HepG2 (cell line): ENCODE measurements around the gene SAMD14. TPM values are rescaled to one million over a fixed set of nuclear protein-coding genes. Genes with fewer than 3 reads are reported as not detected.

Experiments
- ATAC-seq: fragments of 200-7000 bp; cut with Tn5 transposase; 3 replicates; pipeline ENCODE4 v1.9.1; 2020; ENCODE audit warnings: mild to moderate bottlenecking, moderate library complexity
- BruUV-seq: library from RNA; stranded (reverse); fragments of 400-500 nt; replicated peaks from 2 replicates; lab custom pipeline; 2021; lab: Mats Ljungman, UMichigan
- CTCF ChIA-PET: fragments of 300-600 bp; formaldehyde crosslinking; extraction: SDS; loops from one replicate; lab custom pipeline; 2021; ENCODE audit warnings: low total read pairs, inconsistent platforms, low intra/inter-chr PET ratio; lab: Yijun Ruan, JAX
- POLR2A ChIA-PET: fragments of 350-600 bp; sonication (Branson Sonifier 250); formaldehyde crosslinking; loops from one replicate; lab custom pipeline; 2020; ENCODE audit warnings: antibody characterized with exemption, inconsistent platforms; lab: Yijun Ruan, JAX
- DNase-seq: peaks from one replicate; pipeline ENCODE4 v3.0.0-alpha.2; 2015; ENCODE audit warnings: low spot score
- FAIRE-seq: peaks from 3 replicates; lab custom pipeline; 2011; peaks lifted over from hg19 to GRCh38; lab: Jason Lieb, UNC
- H2AFZ ChIP-seq: one replicate; pipeline ENCODE4 v1.6.1; 2011; ENCODE audit warnings: low read length, inconsistent platforms
- H3K27ac ChIP-seq: fragments of 300-600 bp; 3 replicates; pipeline ENCODE4 v1.8.0; 2011; ENCODE audit warnings: mixed run types, mild to moderate bottlenecking, mixed read lengths, low read length, inconsistent platforms; ENCODE audit not compliant: insufficient read depth; ENCODE audit errors: extremely low read length
- H3K27me3 ChIP-seq, 2 experiments: fragments of 200-600 bp in 1 of 2; 2 replicates in 1 of 2; 3 replicates in 1 of 2; pipeline versions ENCODE4 v1.6.0 to v1.8.0; 2011; ENCODE audit warnings: low read length in 2 of 2, mild to moderate bottlenecking in 2 of 2, moderate library complexity in 2 of 2, inconsistent platforms in 1 of 2; ENCODE audit not compliant: insufficient read depth in 2 of 2, control insufficient read depth in 1 of 2
- H3K36me3 ChIP-seq, 2 experiments: fragments of 200-600 bp in 1 of 2; replicated peaks in 1 of 2; 2 replicates in 1 of 2; 3 replicates in 1 of 2; pipeline versions ENCODE4 v1.5.1 to v1.8.0; 2011; ENCODE audit warnings: low read length in 2 of 2, inconsistent platforms in 1 of 2; ENCODE audit not compliant: insufficient read depth in 2 of 2, control insufficient read depth in 1 of 2
- H3K4me1 ChIP-seq: 2 replicates; pipeline ENCODE4 v1.5.1; 2012; ENCODE audit warnings: low read length, inconsistent platforms; ENCODE audit not compliant: insufficient read depth
- H3K4me2 ChIP-seq: 2 replicates; pipeline ENCODE4 v1.6.0; 2011; ENCODE audit warnings: low read depth, low read length, inconsistent platforms
- H3K4me3 ChIP-seq, 3 experiments: fragments of 200-600 bp in 1 of 3; sonication (generic), shearing (Covaris generic) in 1 of 3; replicated peaks in 1 of 3; 2 replicates each; pipeline ENCODE4 v1.5.1; 2011 to 2016; ENCODE audit warnings: low read length in 3 of 3, inconsistent platforms in 2 of 3, low read depth in 2 of 3, mild to moderate bottlenecking in 2 of 3, control low read depth in 1 of 3, mixed read lengths in 1 of 3; ENCODE audit not compliant: insufficient read depth in 1 of 3
- H3K79me2 ChIP-seq: one replicate; pipeline ENCODE4 v1.6.1; 2011; ENCODE audit warnings: low read length, inconsistent platforms; ENCODE audit not compliant: insufficient read depth
- H3K9ac ChIP-seq: 2 replicates; pipeline ENCODE4 v1.6.0; 2011; ENCODE audit warnings: mild to moderate bottlenecking, low read depth, low read length, inconsistent platforms; ENCODE audit not compliant: insufficient read depth
- H3K9me3 ChIP-seq: 2 replicates; pipeline ENCODE4 v1.5.1; 2012; ENCODE audit warnings: mild to moderate bottlenecking, low read length
- H4K20me1 ChIP-seq: 2 replicates; pipeline ENCODE4 v1.6.0; 2011; ENCODE audit warnings: inconsistent platforms, mild to moderate bottlenecking, low read length, moderate library complexity; ENCODE audit not compliant: insufficient read depth
- BCL6 ChIP-seq: IDR thresholded peaks from 2 replicates; pipeline ENCODE4 v1.6.1; 2016; ENCODE audit warnings: missing genetic modification reagents, missing compliant biosample characterization
- DNMT3B ChIP-seq: conservative IDR thresholded peaks from 2 replicates; pipeline ENCODE4 v1.6.1; 2016; ENCODE audit warnings: missing biosample characterization, control low read depth
- MTA1 ChIP-seq: sonication (generic); formaldehyde crosslinking; IDR thresholded peaks from 2 replicates; pipeline ENCODE4 v1.4.0; 2020; ENCODE audit warnings: missing genetic modification reagents, mild to moderate bottlenecking, borderline replicate concordance
- SMAD9 ChIP-seq: sonication (generic); formaldehyde crosslinking; IDR thresholded peaks from 2 replicates; pipeline ENCODE4 v1.5.1; 2020; ENCODE audit warnings: mild to moderate bottlenecking, missing genetic modification reagents
- ZNF382 ChIP-seq: sonication (generic); formaldehyde crosslinking; IDR thresholded peaks from 2 replicates; pipeline ENCODE4 v1.5.0; 2020; ENCODE audit warnings: missing genetic modification reagents, mild to moderate bottlenecking, borderline replicate concordance
- ZNF776 ChIP-seq: sonication (generic); formaldehyde crosslinking; IDR thresholded peaks from 2 replicates; pipeline ENCODE4 v1.4.0; 2020; ENCODE audit warnings: mild to moderate bottlenecking, missing genetic modification reagents
- WGBS: methylation state at CpG from one replicate; pipeline ENCODE4 v1.1.6; 2017; ENCODE audit warnings: low lambda C conversion rate; 5-methylcytosine and 5-hydroxymethylcytosine counted together
- in situ Hi-C: cut with HindIII; loops from 2 replicates; pipeline ENCODE4 v1.10.0; 2017; ENCODE audit warnings: low pct_unique_long_range_greater_than_20kb; ENCODE audit not compliant: extremely low pct_ligation_motif_present
- intact Hi-C: fragments of 100-400 bp; cut with micrococcal nuclease; formaldehyde crosslinking; loops from one replicate; pipeline ENCODE4 v1.10.0; 2022; ENCODE audit not compliant: unreplicated experiment
- polyA plus RNA-seq, 8 experiments: library from polyadenylated mRNA; depleted of rRNA in 3 of 8; stranded (reverse) in 7 of 8; unstranded in 1 of 8; fragments of >200 nt; fragmentation: Illumina TruSeq in 4 of 8; extraction: Trizol in 4 of 8; gene quantifications; 2 replicates each; pipeline versions ENCODE4 v1.2.1 to v1.2.3, GENCODE V29; 2011 to 2016; ENCODE audit warnings: low read depth in 4 of 8, missing spikeins in 1 of 8, mixed read lengths in 1 of 8; ENCODE audit not compliant: insufficient read depth in 1 of 8
- total RNA-seq, 5 experiments: library from RNA; depleted of rRNA; stranded (reverse); fragments of >200 nt; fragmentation: Illumina TruSeq; extraction: Trizol; gene quantifications; 2 replicates each; pipeline ENCODE4 v1.2.3, GENCODE V29; 2016; ENCODE audit warnings: low read depth in 1 of 5
- TF ChIP-seq, protein P1 (sequence below): sonication (generic); formaldehyde crosslinking; IDR thresholded peaks from 2 replicates; pipeline ENCODE4 v1.4.0; 2020; ENCODE audit warnings: mild to moderate bottlenecking, missing genetic modification reagents
- TF ChIP-seq, protein P2 (sequence below): sonication (generic); formaldehyde crosslinking; IDR thresholded peaks from 2 replicates; pipeline ENCODE4 v1.4.0; 2020; ENCODE audit warnings: missing genetic modification reagents
- TF ChIP-seq, protein P3 (sequence below): sonication (generic); formaldehyde crosslinking; IDR thresholded peaks from 2 replicates; pipeline ENCODE4 v1.4.0; 2020; ENCODE audit warnings: missing genetic modification reagents

SAMD14 gene
- total and polyA plus RNA-seq, 2 of the 13 experiments (the other 11 are each of a cell fraction or from before 2014, with no cell fraction given) = 0.07 to 0.22 TPM

DNA sequence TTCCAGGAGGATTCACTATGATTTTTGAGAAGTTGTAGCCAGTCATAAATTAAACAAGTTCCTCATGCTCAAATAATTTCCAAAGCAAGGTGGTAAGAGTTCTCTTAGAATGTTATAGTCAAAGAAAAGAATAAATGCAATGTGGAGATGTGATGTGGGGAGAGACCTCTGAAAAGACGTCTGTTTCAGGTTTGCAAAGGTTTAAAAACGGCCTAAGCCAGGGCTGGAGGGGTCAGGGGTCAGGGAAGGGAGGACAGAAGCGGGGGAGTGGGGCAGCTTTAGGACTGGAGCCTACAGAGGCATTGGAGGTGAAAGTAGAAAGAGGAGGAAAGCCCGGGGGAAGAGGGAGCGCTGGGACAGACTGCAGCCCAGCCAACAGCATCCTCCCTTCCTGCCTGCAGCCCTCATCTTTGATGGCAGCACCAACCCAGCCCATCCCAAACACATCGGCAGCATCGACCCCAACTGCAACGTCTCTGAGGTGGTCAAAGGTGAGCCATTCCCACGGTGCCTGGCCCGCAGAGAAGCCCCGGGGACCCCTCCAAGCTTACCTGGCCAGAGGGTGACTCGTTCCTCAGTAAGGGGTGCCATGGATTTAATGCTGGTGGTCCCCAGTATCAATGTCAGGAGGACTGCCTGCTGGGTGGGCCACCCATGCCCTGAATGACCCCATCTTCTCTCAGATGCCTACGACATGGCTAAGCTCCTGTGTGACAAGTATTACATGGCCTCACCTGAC is 23.4 kb downstream of the SAMD14 start:
- no peak overlapping the region for H3K4me2 ChIP-seq
- in situ Hi-C loops = no loop called here
- ChIA-PET POLR2A (no interaction called here), CTCF (no interaction called here)
- FAIRE-seq (no peak), DNase-seq (no peak), ATAC-seq (no peak)
- peaks cover 45% of the 10 kb centered on the region for H3K4me1 ChIP-seq
- H2AFZ ChIP-seq = no peak overlapping the region
- no peak overlapping the region for H3K9ac ChIP-seq
- no peak overlapping the region for H3K27ac ChIP-seq
- no TSS peak for BruUV-seq
- 89% methylated on average over 7 of the region's 13 CpGs for WGBS
- H3K9me3 ChIP-seq = no peaks in the 10 kb centered on the region
- H4K20me1 ChIP-seq = no peaks in the 10 kb centered on the region
- no peak overlapping the region for H3K4me3 ChIP-seq
- no peaks in the 10 kb centered on the region for H3K79me2 ChIP-seq
- no peaks in the 10 kb centered on the region for H3K27me3 ChIP-seq
- intact Hi-C loops = no loop called here
- no peaks in the 10 kb centered on the region; a peak in 1 of 5 replicates for H3K36me3 ChIP-seq
- TF ChIP-seq BCL6 (no peak), MTA1 (no peak), SMAD9 (no peak), ZNF776 (CRISPR knock-in tag) (no peak), ZNF382 (no peak), DNMT3B (CRISPR knock-in tag) (no peak)
- TF ChIP-seq, protein P1, sequence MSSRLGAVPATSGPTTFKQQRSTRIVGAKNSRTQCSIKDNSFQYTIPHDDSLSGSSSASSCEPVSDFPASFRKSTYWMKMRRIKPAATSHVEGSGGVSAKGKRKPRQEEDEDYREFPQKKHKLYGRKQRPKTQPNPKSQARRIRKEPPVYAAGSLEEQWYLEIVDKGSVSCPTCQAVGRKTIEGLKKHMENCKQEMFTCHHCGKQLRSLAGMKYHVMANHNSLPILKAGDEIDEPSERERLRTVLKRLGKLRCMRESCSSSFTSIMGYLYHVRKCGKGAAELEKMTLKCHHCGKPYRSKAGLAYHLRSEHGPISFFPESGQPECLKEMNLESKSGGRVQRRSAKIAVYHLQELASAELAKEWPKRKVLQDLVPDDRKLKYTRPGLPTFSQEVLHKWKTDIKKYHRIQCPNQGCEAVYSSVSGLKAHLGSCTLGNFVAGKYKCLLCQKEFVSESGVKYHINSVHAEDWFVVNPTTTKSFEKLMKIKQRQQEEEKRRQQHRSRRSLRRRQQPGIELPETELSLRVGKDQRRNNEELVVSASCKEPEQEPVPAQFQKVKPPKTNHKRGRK (CRISPR knock-in tag) = no peak
- TF ChIP-seq, protein P2, sequence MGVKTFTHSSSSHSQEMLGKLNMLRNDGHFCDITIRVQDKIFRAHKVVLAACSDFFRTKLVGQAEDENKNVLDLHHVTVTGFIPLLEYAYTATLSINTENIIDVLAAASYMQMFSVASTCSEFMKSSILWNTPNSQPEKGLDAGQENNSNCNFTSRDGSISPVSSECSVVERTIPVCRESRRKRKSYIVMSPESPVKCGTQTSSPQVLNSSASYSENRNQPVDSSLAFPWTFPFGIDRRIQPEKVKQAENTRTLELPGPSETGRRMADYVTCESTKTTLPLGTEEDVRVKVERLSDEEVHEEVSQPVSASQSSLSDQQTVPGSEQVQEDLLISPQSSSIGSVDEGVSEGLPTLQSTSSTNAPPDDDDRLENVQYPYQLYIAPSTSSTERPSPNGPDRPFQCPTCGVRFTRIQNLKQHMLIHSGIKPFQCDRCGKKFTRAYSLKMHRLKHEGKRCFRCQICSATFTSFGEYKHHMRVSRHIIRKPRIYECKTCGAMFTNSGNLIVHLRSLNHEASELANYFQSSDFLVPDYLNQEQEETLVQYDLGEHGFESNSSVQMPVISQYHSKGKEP = no peak
- TF ChIP-seq, protein P3, sequence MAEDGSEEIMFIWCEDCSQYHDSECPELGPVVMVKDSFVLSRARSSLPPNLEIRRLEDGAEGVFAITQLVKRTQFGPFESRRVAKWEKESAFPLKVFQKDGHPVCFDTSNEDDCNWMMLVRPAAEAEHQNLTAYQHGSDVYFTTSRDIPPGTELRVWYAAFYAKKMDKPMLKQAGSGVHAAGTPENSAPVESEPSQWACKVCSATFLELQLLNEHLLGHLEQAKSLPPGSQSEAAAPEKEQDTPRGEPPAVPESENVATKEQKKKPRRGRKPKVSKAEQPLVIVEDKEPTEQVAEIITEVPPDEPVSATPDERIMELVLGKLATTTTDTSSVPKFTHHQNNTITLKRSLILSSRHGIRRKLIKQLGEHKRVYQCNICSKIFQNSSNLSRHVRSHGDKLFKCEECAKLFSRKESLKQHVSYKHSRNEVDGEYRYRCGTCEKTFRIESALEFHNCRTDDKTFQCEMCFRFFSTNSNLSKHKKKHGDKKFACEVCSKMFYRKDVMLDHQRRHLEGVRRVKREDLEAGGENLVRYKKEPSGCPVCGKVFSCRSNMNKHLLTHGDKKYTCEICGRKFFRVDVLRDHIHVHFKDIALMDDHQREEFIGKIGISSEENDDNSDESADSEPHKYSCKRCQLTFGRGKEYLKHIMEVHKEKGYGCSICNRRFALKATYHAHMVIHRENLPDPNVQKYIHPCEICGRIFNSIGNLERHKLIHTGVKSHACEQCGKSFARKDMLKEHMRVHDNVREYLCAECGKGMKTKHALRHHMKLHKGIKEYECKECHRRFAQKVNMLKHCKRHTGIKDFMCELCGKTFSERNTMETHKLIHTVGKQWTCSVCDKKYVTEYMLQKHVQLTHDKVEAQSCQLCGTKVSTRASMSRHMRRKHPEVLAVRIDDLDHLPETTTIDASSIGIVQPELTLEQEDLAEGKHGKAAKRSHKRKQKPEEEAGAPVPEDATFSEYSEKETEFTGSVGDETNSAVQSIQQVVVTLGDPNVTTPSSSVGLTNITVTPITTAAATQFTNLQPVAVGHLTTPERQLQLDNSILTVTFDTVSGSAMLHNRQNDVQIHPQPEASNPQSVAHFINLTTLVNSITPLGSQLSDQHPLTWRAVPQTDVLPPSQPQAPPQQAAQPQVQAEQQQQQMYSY = no peak
